NCI-H1048 (cell line): ENCODE data around the gene MBNL1.

Source experiments
- DNase-seq: peaks from one replicate; lab custom pipeline; 2025; lab: John Stamatoyannopoulos, UW

The MBNL1 gene

GRCh38 chr3:152268555-152269055 is at the start of gene MBNL1:
Gene MBNL1 (plus strand): TSS chr3:152268929. CDS start chr3:152300194, 31,265 bp downstream.
- peak; percentile 62 for DNase-seq

- no peak for DNase-seq
Measured at GRCh38 chr3:152219216-152219615, 49.5 kb upstream of the MBNL1 start.

DNA sequence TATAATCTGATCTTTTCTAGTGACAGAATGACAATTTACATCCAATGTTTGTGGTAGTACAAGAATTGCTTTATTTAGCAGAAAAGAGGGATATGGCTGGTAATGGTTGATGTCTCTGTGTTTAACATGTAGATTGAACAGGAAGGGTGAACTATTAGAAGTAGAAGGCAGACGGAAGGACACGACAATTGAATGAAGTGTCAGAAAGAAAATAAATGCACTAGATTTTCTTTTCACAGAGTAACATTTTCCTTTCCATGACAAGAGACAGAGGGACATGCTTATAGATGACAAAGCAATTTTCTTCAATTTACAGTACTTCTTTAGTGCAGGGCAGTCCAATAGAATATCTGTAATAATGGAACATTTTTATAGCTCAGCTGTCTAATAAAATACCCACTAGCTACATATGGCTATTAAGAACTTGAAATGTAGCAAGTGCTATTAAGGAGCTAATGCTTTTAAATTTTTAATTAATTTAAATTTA is 48.9 kb upstream of the MBNL1 start:
- no peak for DNase-seq

DNA sequence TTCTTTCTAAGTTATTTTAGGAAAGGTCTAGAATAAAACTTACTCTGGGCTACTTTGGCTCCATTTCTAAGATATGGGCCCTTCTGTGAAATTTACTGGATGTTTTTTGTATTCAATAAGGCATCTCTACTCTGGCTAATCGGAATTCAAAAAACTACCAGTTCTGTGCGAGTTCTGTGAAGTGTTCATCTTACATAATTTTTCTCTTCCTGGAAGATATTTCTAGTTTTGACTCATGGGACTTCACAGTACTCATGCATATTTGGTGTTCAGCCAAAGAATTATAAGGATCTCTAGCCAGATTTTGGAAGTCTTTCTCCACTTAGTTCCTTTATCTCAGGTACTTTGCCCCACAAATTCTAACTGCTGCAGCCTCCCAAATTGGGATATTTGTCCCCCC is 46.4 kb upstream of the MBNL1 start:
- DNase-seq = no peak

- DNase-seq = no peak
Measured at GRCh38 chr3:152225201-152225600, 43.5 kb upstream of the MBNL1 start.

DNA sequence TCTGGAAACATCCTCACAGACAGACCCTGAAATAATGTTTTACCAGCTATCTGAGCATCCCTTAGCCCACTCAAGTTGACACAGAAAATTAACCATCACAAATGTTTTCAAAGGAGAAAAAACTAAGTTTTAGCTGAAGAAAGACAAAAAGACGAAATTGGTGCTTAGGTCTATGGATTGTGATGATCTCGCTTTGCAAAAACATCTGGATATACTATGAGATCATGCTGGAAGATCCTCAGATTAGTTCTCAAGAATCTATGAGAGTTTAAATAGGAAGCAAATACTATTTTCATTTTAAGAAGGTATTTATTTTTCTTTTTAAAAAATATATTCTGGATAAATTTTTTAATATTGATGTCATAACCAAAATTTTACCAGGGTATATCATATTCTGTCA is 42.6 kb upstream of the MBNL1 start:
- DNase-seq = no peak

GRCh38 chr3:152227027-152227426 is 41.7 kb upstream of the MBNL1 start:
- DNase-seq = no peak

- no peak for DNase-seq
Measured at GRCh38 chr3:152229692-152230091, 39.0 kb upstream of the MBNL1 start.

GRCh38 chr3:152230370-152230769 is 38.4 kb upstream of the MBNL1 start:
- DNase-seq = no peak

DNA sequence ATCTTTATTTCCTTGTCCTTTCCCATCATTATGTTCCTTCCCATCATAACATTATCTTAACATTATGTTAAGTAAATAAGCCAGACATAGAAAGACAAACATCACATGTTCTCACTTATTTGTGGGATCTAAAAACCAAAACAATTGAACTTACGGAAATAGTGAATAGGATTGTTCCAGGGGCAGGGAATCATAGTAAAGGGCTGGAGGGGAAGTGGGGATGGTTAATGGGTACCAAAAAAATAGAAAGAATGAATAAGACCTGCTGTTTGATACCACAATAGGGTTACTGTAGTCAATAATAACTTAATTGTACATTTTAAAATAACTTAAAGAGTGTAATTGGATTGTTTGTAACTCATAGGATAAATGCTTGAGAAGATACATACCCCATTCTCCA is 36.7 kb upstream of the MBNL1 start:
- no peak for DNase-seq

GRCh38 chr3:152232679-152233078 is 36.0 kb upstream of the MBNL1 start:
- peak; percentile 22 for DNase-seq

DNA sequence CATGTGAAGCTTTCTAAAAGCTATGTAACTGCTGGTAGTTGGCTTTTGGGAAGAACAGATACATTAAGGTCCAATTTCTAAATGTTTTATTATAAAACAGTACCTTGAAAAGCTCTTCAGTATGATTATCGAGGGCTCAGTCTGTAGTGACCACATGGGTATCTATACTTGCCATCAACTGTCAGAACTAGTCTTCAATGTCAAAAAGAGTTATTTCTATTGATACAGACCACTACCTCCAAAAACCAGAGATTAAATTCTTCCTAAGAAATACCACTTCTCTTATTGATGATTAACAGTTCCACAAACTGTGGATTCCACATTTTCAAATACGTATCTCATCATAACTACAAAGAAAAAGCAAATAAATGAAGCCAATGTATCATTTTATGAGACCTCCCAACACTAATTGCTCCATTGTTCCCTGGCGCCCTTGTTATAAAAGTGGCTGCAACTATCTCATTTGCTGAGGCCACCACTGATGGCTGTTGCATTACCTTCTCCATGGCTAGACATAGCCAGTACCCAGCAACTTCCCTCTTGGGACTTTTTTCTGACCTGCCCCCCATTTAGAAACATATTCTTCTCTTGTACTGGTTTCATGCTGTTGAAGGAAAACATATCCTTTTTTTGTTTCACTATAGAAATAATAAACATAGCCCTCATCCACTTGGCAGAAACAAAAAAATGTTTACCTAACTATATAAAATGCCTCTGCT is 33.9 kb upstream of the MBNL1 start:
- no peak for DNase-seq

GRCh38 chr3:152235709-152236298 is 32.9 kb upstream of the MBNL1 start:
- DNase-seq = no peak

DNA sequence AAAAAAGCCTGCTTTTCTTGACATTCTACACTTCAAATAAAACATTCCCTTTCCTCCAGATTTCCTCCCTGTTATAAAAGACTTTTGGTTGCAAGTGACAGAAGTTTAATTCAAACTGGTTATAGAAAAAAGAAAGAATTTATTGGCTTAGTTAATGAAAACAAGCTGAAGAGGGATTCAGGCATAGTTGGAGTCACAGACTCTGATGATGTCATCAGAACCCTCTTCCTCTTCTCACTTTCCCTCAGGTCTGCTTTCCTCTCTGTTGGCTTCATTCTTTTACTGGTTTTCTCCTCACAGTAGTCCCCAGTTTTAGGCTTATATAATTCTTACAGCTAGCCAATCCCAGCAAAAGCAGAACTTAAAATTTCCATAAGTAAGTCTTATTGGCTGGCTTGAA is 32.0 kb upstream of the MBNL1 start:
- no peak for DNase-seq

DNA sequence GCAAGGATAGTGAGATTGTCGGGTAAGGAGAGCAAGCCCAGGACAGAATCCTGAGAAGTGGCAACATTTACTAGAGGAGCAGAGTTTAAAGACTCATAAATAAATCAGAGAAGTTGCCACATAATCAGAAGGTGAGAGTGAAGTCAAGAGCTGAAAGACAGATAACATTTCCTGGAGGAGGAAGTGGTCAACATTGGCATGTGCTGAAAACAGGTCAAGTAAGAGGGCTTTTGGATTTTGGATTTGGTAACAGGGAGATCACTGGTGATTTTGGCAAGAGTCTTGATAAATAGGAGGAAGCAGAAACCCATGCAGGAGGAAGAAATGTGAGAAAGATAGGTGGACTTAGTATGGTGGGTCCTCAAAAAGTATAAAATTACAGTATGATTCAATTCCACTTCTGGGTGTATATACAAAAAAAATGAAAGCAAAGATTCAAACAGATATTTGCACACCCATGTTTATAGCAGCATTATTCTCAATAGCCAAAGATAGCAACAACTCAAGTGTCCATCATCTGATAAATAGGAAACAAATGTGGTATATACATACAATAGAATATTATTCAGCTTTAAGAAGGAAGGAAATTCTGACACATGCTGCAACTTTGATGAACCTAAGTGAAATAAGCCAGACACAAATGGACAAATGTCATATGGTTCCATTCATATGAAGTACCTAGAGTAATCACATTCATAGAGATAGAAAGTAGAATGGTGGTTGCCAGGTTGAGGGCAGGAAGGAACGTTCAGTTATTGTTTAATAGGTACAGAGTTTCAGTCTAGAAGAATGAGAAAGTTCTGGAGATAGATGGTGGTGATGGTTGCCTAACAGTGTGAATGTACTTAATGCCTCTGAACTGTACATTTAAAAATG is 27.3 kb upstream of the MBNL1 start:
- no peak for DNase-seq

GRCh38 chr3:152243301-152243711 is 25.4 kb upstream of the MBNL1 start:
- no peak for DNase-seq

- DNase-seq = no peak
Measured at GRCh38 chr3:152243721-152244516, 24.8 kb upstream of the MBNL1 start.

- DNase-seq = no peak
Measured at GRCh38 chr3:152244517-152244888, 24.2 kb upstream of the MBNL1 start.

GRCh38 chr3:152245498-152246170 is 23.1 kb upstream of the MBNL1 start:
- no peak for DNase-seq

DNA sequence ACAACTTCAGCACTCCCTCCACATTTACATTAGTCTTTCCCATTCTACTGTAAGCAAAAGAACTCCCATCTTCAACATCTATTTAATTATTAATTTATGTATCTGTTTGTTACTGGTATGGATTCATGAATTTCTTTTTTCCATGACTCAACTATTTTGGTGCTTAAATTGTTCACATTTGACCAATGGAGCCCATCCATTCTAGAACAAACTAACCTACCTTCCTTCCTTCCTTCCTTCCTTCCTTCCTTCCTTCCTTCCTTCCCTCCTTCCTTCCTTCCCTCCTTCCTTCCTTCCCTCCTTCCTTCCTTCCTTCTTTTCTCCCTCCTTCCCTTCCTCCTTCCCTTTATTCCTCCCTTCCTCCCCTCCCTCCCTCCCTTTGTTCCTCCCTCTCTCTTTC is 16.8 kb upstream of the MBNL1 start:
- DNase-seq = no peak

GRCh38 chr3:152252755-152253154 is 16.0 kb upstream of the MBNL1 start:
- no peak for DNase-seq
